HepG2 (cell line): Measurements from ENCODE around the gene MIEF1.

ENCODE experiments used
- ADNP ChIP-seq: sonication (generic); formaldehyde crosslinking; IDR thresholded peaks from 2 replicates; pipeline ENCODE4 v1.4.0; 2020; ENCODE audit warnings: missing genetic modification reagents
- ARID2 ChIP-seq: sonication (generic); formaldehyde crosslinking; IDR thresholded peaks from 2 replicates; pipeline ENCODE4 v1.8.1; 2022; ENCODE audit warnings: mild to moderate bottlenecking, missing genetic modification reagents, borderline replicate concordance
- NCOA2 ChIP-seq: sonication (generic); formaldehyde crosslinking; IDR thresholded peaks from 2 replicates; pipeline ENCODE4 v1.8.0; 2022; ENCODE audit warnings: inconsistent platforms
- PHF8 ChIP-seq: sonication (generic); formaldehyde crosslinking; IDR thresholded peaks from 2 replicates; pipeline ENCODE4 v1.5.0; 2020; ENCODE audit warnings: missing genetic modification reagents
- ZNF331 ChIP-seq: sonication (generic); formaldehyde crosslinking; IDR thresholded peaks from 2 replicates; pipeline ENCODE4 v1.4.0; 2020; ENCODE audit warnings: missing genetic modification reagents
- TF ChIP-seq, protein P1 (sequence below): sonication (generic); formaldehyde crosslinking; IDR thresholded peaks from 2 replicates; pipeline ENCODE4 v1.5.0; 2020; ENCODE audit warnings: mild to moderate bottlenecking, missing genetic modification reagents, moderate library complexity

DNA sequence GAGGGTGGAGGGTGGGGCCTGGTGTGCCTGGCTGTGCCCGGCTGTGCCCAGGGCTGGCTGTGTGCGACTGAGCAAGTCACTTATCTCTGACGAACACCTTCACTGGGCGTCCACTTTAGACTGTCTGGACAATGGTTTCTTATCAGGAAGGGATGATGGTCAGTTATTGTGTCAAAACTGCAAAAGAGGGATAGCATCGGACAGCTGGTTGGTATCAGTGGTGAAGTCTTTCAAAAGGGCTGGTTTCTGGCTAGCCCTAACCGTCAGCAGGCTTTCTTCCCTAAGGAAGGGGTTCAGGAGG is 49.4 kb upstream of the MIEF1 start:
- no peak for TF ChIP-seq ZNF331 (CRISPR knock-in tag)
- no peak for TF ChIP-seq NCOA2 (CRISPR knock-in tag)
- no peak for TF ChIP-seq ADNP (CRISPR knock-in tag)
- TF ChIP-seq, protein P1, sequence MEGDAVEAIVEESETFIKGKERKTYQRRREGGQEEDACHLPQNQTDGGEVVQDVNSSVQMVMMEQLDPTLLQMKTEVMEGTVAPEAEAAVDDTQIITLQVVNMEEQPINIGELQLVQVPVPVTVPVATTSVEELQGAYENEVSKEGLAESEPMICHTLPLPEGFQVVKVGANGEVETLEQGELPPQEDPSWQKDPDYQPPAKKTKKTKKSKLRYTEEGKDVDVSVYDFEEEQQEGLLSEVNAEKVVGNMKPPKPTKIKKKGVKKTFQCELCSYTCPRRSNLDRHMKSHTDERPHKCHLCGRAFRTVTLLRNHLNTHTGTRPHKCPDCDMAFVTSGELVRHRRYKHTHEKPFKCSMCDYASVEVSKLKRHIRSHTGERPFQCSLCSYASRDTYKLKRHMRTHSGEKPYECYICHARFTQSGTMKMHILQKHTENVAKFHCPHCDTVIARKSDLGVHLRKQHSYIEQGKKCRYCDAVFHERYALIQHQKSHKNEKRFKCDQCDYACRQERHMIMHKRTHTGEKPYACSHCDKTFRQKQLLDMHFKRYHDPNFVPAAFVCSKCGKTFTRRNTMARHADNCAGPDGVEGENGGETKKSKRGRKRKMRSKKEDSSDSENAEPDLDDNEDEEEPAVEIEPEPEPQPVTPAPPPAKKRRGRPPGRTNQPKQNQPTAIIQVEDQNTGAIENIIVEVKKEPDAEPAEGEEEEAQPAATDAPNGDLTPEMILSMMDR (CRISPR knock-in tag), result no peak
- no peak for TF ChIP-seq PHF8 (CRISPR knock-in tag)
- TF ChIP-seq ARID2 (CRISPR knock-in tag), result no peak
